HFFc6 (cell line): ENCODE data around the gene EXOSC5. TPM values are rescaled to one million over a fixed set of nuclear protein-coding genes. Genes with fewer than 3 reads are reported as not detected.

Experiments used
- DNase-seq: peaks from one replicate; pipeline ENCODE4 v3.0.0-alpha.2; 2018
- H3K27ac Mint-ChIP-seq: 2 replicates; pipeline ENCODE4 v1.8.0; 2020; ENCODE audit warnings: mild to moderate bottlenecking, mixed read lengths
- H3K27me3 Mint-ChIP-seq: 2 replicates; pipeline ENCODE4 v1.8.0; 2021; ENCODE audit warnings: mild to moderate bottlenecking, moderate library complexity, mixed read lengths; ENCODE audit not compliant: insufficient read depth
- H3K36me3 Mint-ChIP-seq: 2 replicates; pipeline ENCODE4 v1.8.0; 2021; ENCODE audit warnings: low read depth, mixed read lengths
- H3K4me1 Mint-ChIP-seq: 2 replicates; pipeline ENCODE4 v1.8.0; 2020; ENCODE audit warnings: low read depth, mixed read lengths
- H3K4me3 Mint-ChIP-seq: 2 replicates; pipeline ENCODE4 v1.8.0; 2020; ENCODE audit warnings: mild to moderate bottlenecking, moderate library complexity, mixed read lengths
- H3K9me3 Mint-ChIP-seq: 2 replicates; pipeline ENCODE4 v1.8.0; 2020; ENCODE audit warnings: mild to moderate bottlenecking, mixed read lengths
- CTCF ChIP-seq: fragments of 200-600 bp; sonication (generic); IDR thresholded peaks from 2 replicates; pipeline ENCODE4 v1.5.0; 2021; ENCODE audit warnings: antibody characterized with exemption, mild to moderate bottlenecking
- total RNA-seq, 6 experiments: library from RNA; stranded (reverse); fragmentation: NEBNext Ultra II Directional; extraction: Animal tissue kit (Norgen Biotek cat#: 25700); gene quantifications; 2 replicates in 1 of 6; 3 replicates in 5 of 6; pipeline ENCODE4 v1.2.3, GENCODE V29; 2021

EXOSC5 gene
- total RNA-seq, 6 experiments from 2014 or later: 16.5 to 23.5 (median 18.1) TPM

- Mint-ChIP-seq H3K4me3 (no peak overlapping the region), H3K36me3 (no peaks in the 10 kb centered on the region), H3K4me1 (peaks cover 6% of the 10 kb centered on the region), H3K27me3 (no peaks in the 10 kb centered on the region), H3K9me3 (no peaks in the 10 kb centered on the region), H3K27ac (no peak overlapping the region)
- no peak for TF ChIP-seq CTCF
- no peak for DNase-seq
These were observed 40.0 kb downstream of the EXOSC5 start for GRCh38 chr19:41356984-41357739.

GRCh38 chr19:41355802-41356201 is 41.4 kb downstream of the EXOSC5 start:
- DNase-seq: no peak
- Mint-ChIP-seq H3K36me3 (no peaks in the 10 kb centered on the region), H3K27ac (no peak overlapping the region), H3K27me3 (no peaks in the 10 kb centered on the region), H3K4me1 (peaks cover 10% of the 10 kb centered on the region), H3K9me3 (no peaks in the 10 kb centered on the region), H3K4me3 (no peak overlapping the region)
- no peak for TF ChIP-seq CTCF

DNA sequence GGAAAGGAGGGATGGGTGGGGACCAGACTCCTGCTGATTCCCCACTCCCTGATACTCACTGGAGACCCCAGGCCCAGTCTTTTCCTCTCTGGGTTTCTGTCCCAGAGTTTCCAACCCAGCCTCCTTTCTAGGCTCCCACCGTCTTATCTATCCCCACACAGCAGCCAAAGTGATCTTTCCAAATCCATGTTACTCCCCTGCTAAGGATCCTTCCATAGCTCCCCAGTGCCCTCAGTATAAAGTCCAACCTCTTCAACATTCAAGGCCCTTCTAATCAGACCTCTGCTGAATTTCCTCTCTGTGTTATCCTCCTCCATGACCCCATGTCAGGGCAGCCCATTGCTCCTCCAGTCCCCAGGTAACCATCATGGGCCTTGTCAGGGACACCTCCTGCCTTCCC is 42.1 kb downstream of the EXOSC5 start:
- no peaks in the 10 kb centered on the region for H3K9me3 Mint-ChIP-seq
- no peak overlapping the region for H3K4me3 Mint-ChIP-seq
- no peak for DNase-seq
- H3K27me3 Mint-ChIP-seq: no peaks in the 10 kb centered on the region
- H3K27ac Mint-ChIP-seq: no peak overlapping the region
- no peaks in the 10 kb centered on the region for H3K36me3 Mint-ChIP-seq
- TF ChIP-seq CTCF: no peak
- H3K4me1 Mint-ChIP-seq: peaks cover 17% of the 10 kb centered on the region

DNA sequence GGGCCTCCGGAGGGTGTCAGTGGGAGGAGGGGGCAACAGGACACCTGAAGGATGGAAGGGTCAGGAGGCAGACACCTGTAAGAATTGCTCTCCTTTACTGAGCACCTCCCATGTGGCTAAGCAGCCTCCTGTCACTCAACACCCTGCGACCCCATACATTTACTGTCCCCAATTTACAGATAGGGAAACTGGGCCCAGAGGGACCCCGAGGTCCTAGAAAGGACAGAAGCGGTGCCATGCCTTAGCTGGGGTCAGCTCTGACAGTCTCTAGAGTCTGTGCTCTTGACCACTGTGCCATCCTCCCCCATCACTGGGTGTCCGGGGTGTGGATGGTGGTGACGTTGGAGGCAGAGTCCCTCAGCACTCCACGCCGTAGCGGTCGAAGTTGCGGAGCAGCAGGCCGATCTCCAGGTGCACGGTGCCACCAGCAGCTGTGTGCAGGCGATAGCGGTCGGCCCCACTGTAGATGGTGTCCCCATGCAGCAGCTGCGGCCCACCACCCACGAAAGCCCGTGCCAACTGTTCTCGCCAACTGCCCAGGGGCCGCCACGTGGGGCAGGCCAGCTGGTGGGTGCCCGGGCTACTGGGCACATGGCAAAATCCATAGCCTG is 42.7 kb downstream of the EXOSC5 start:
- peak overlapping the region; percentile 77 for H3K27ac Mint-ChIP-seq
- H3K4me3 Mint-ChIP-seq: peak overlapping the region; percentile 83
- H3K36me3 Mint-ChIP-seq: no peaks in the 10 kb centered on the region
- no peaks in the 10 kb centered on the region for H3K9me3 Mint-ChIP-seq
- peak; percentile 46 for TF ChIP-seq CTCF
- no peaks in the 10 kb centered on the region for H3K27me3 Mint-ChIP-seq
- H3K4me1 Mint-ChIP-seq: peaks cover 22% of the 10 kb centered on the region
- DNase-seq: no peak

DNA sequence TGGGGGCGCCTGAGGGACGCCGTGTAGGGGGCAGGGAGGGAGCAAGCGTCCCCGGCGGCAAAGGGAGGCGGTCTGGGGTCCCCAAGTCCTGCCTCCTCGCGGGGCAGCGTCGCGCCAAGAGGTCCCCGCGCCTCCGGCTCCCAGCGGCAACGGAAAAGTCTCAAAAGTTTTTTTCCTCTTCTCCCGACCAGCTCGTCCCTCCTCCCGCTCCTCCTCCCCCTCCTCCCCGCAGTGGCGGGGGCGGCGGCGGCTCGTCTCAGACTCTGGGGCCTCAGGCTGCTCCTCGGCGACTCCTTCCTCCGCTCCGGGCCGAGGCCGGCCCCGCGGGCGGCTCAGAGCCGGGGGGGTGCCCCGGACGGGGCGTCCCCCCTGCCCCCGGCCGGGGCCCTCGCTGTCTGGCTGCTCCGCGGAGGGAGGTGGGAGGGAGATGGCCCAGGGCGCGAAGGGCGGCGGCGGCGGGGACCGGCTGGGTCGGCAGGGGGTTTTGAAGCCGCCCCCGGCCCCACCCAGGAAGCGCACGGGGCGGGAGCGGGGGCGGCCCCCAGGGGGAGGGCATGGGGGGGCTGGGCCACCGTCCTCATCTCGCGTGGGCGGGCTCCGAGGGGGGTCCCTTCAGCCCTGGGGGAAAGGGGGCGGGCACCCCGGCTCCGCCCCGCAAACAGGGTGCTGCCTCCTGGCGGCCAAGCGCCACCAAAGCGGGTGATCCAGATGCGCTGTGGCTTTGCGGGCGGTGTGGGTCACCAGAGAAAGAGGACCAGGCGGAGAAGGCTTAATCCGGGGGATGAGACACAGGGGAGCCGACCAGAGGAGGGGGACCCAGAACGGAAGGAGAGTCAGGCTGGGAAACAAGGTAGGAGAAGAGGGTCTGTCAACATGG is 43.5 kb downstream of the EXOSC5 start, which contains the start of gene TGFB1:
Gene TGFB1, minus strand, starts transcription at position 457 of the 877 bp plus-strand sequence. CDS start 878 bp downstream, outside the sequence.
- Mint-ChIP-seq H3K36me3 (no peaks in the 10 kb centered on the region; the same call in 1 of the 2 replicates), H3K27me3 (no peaks in the 10 kb centered on the region), H3K4me1 (peaks cover 30% of the 10 kb centered on the region), H3K9me3 (no peaks in the 10 kb centered on the region), H3K4me3 (peak within 1 kb of the TSS; percentile 99), H3K27ac (peak within 1 kb of the TSS; percentile 79)
- DNase-seq: peak; percentile 80
- TF ChIP-seq CTCF: peak; percentile 95
